ENCODE measurements around the gene EMILIN3. TPM values are rescaled to one million over a fixed set of nuclear protein-coding genes. Genes with fewer than 3 reads are reported as not detected.

Gene EMILIN3
- total and polyA plus RNA-seq, 2 of the 4 experiments (the other 2 are of a cell fraction), result under 0.01 to 0.07 TPM

DNA sequence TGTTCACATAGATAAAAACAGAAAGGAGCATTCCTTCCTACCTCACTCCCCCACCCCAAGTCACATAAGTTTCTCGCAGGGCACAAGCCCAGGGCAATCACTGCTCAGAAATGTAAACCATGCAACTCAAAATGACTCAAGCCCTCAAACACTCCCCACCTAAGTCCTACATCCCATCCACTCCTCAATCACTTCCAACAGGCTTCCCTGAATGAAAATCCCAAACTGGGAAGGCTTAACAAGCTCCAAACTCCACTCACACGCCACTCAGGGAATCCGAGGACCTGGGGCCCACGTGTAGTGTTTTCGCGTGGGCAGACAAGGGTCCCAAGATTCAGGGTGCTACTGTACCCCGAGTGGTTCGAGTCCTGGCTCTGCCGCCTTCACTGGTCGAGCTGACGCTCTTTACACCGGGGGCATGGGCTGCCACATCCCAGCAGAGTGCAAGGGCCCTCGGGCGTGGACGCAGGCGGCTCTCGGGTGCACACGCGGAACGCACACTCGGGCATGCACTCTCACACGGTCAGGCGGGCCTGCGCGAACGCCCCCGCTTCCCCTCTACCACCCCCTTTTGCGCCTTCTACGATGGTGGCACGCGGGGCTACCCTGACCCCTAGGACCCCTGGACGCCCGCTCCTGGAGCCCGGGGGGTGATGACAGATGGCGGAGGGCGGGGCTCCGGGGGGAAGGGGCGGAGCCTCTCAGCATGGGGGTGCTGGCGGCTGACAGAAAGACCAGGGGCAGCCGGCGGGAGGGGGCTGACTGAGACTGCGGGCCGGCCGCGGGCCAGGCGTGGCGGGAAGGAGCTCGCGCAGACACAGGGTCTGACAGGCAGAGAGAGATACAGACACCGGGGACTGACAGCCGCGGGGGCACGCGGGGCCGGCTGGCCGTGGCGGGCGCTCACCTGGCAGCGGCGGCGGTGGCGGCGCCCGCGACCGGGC, 49.7 kb downstream of the EMILIN3 start (continued):
- TF ChIP-seq, protein P1, sequence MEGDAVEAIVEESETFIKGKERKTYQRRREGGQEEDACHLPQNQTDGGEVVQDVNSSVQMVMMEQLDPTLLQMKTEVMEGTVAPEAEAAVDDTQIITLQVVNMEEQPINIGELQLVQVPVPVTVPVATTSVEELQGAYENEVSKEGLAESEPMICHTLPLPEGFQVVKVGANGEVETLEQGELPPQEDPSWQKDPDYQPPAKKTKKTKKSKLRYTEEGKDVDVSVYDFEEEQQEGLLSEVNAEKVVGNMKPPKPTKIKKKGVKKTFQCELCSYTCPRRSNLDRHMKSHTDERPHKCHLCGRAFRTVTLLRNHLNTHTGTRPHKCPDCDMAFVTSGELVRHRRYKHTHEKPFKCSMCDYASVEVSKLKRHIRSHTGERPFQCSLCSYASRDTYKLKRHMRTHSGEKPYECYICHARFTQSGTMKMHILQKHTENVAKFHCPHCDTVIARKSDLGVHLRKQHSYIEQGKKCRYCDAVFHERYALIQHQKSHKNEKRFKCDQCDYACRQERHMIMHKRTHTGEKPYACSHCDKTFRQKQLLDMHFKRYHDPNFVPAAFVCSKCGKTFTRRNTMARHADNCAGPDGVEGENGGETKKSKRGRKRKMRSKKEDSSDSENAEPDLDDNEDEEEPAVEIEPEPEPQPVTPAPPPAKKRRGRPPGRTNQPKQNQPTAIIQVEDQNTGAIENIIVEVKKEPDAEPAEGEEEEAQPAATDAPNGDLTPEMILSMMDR (conservative IDR thresholded peaks at IDR 0.05; ENCODE audit: low read depth, low read length), result no peak
- TF ChIP-seq, protein P2, sequence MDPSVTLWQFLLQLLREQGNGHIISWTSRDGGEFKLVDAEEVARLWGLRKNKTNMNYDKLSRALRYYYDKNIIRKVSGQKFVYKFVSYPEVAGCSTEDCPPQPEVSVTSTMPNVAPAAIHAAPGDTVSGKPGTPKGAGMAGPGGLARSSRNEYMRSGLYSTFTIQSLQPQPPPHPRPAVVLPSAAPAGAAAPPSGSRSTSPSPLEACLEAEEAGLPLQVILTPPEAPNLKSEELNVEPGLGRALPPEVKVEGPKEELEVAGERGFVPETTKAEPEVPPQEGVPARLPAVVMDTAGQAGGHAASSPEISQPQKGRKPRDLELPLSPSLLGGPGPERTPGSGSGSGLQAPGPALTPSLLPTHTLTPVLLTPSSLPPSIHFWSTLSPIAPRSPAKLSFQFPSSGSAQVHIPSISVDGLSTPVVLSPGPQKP (IDR thresholded peaks at IDR 0.05; ENCODE audit: borderline replicate concordance, low read depth, low read length), result no peak

Measured in IMR-90 (cell line).